H9 (cell line): ENCODE results near the gene ZCCHC4. TPM values are rescaled to one million over a fixed set of nuclear protein-coding genes. Genes with fewer than 3 reads are reported as not detected.

Experiments
- DNase-seq: peaks from one replicate; pipeline ENCODE4 v3.0.0-alpha.2; 2017
- H2AFZ ChIP-seq: one replicate; pipeline ENCODE4 v1.6.1; 2013; ENCODE audit warnings: mild to moderate bottlenecking, low read length, control low read depth, moderate library complexity
- H2AK5ac ChIP-seq: 2 replicates; pipeline ENCODE4 v1.6.1; 2013; ENCODE audit warnings: low read length, control low read depth, mixed read lengths; ENCODE audit not compliant: insufficient read length
- H2BK120ac ChIP-seq: one replicate; pipeline ENCODE4 v1.6.1; 2013; ENCODE audit warnings: low read depth, mild to moderate bottlenecking, low read length, control low read depth, inconsistent platforms; ENCODE audit not compliant: poor library complexity, severe bottlenecking
- H2BK12ac ChIP-seq: 2 replicates; pipeline ENCODE4 v1.6.1; 2013; ENCODE audit warnings: low read length, control low read depth, mixed read lengths, low read depth; ENCODE audit not compliant: insufficient read length
- H2BK15ac ChIP-seq: 2 replicates; pipeline ENCODE4 v1.6.1; 2013; ENCODE audit warnings: low read depth, low read length, control low read depth
- H2BK20ac ChIP-seq: one replicate; pipeline ENCODE4 v1.6.1; 2013; ENCODE audit warnings: low read depth, mild to moderate bottlenecking, low read length, control low read depth, inconsistent platforms; ENCODE audit not compliant: poor library complexity, severe bottlenecking
- H2BK5ac ChIP-seq: 2 replicates; pipeline ENCODE4 v1.6.1; 2013; ENCODE audit warnings: low read length, control low read depth, mixed read lengths; ENCODE audit not compliant: insufficient read length
- H3K14ac ChIP-seq: 2 replicates; pipeline ENCODE4 v1.6.1; 2013; ENCODE audit warnings: low read length, control low read depth; ENCODE audit not compliant: insufficient read depth
- H3K18ac ChIP-seq: 2 replicates; pipeline ENCODE4 v1.6.1; 2013; ENCODE audit warnings: low read depth, mild to moderate bottlenecking, mixed read lengths, low read length, control low read depth; ENCODE audit not compliant: insufficient read length
- H3K23ac ChIP-seq: 2 replicates; pipeline ENCODE4 v1.6.1; 2013; ENCODE audit warnings: low read length, control low read depth, mixed read lengths, low read depth; ENCODE audit not compliant: insufficient read length
- H3K23me2 ChIP-seq: 2 replicates; pipeline ENCODE4 v1.6.1; 2013; ENCODE audit warnings: low read depth, mild to moderate bottlenecking, mixed read lengths, low read length, control low read depth; ENCODE audit not compliant: insufficient read length, poor library complexity, severe bottlenecking
- H3K27ac ChIP-seq: 2 replicates; pipeline ENCODE4 v1.5.1; 2013; ENCODE audit warnings: low read length, control low read depth, mixed read lengths, low read depth; ENCODE audit not compliant: insufficient read length
- H3K27me3 ChIP-seq: 2 replicates; pipeline ENCODE4 v1.6.1; 2013; ENCODE audit warnings: low read length, control low read depth, inconsistent platforms; ENCODE audit not compliant: insufficient read depth
- H3K4ac ChIP-seq: 2 replicates; pipeline ENCODE4 v1.6.1; 2013; ENCODE audit warnings: low read depth, mild to moderate bottlenecking, control low read depth, inconsistent platforms, low read length, moderate library complexity
- H3K4me1 ChIP-seq: 2 replicates; pipeline ENCODE4 v1.6.1; 2013; ENCODE audit warnings: low read length, control low read depth, inconsistent platforms; ENCODE audit not compliant: insufficient read depth
- H3K4me2 ChIP-seq: 2 replicates; pipeline ENCODE4 v1.6.1; 2013; ENCODE audit warnings: low read length, control low read depth, mixed read lengths; ENCODE audit not compliant: insufficient read length, insufficient read depth
- H3K56ac ChIP-seq: 2 replicates; pipeline ENCODE4 v1.6.1; 2013; ENCODE audit warnings: low read depth, mild to moderate bottlenecking, mixed read lengths, low read length, control low read depth; ENCODE audit not compliant: insufficient read length
- H3K79me1 ChIP-seq: 2 replicates; pipeline ENCODE4 v1.6.1; 2013; ENCODE audit warnings: low read depth, mild to moderate bottlenecking, moderate library complexity, low read length, control low read depth, inconsistent platforms; ENCODE audit not compliant: insufficient read depth, poor library complexity, severe bottlenecking
- H3K79me2 ChIP-seq: 2 replicates; pipeline ENCODE4 v1.6.1; 2013; ENCODE audit warnings: low read length, control low read depth, inconsistent platforms; ENCODE audit not compliant: insufficient read depth
- H3K9ac ChIP-seq: 2 replicates; pipeline ENCODE4 v1.6.1; 2013; ENCODE audit warnings: low read length, control low read depth, mixed read lengths; ENCODE audit not compliant: insufficient read length; ENCODE audit errors: extremely low read depth
- H3K9me3 ChIP-seq: one replicate; pipeline ENCODE4 v1.6.1; 2013; ENCODE audit warnings: low read depth, low read length, inconsistent platforms; ENCODE audit not compliant: control insufficient read depth
- H3T11ph ChIP-seq: one replicate; pipeline ENCODE4 v1.6.1; 2013; ENCODE audit warnings: mild to moderate bottlenecking, low read length, control low read depth, inconsistent platforms
- H4K20me1 ChIP-seq: one replicate; pipeline ENCODE4 v1.6.1; 2013; ENCODE audit not compliant: control insufficient read depth, insufficient read length, insufficient read depth
- H4K5ac ChIP-seq: 2 replicates; pipeline ENCODE4 v1.6.1; 2013; ENCODE audit warnings: low read depth, mild to moderate bottlenecking, mixed read lengths, low read length, control low read depth; ENCODE audit not compliant: insufficient read length
- H4K8ac ChIP-seq: replicated peaks from 2 replicates; pipeline ENCODE4 v1.6.1; 2013; ENCODE audit warnings: low read length, control low read depth, mixed read lengths, low read depth; ENCODE audit not compliant: insufficient read length
- H4K91ac ChIP-seq: 2 replicates; pipeline ENCODE4 v1.6.1; 2013; ENCODE audit warnings: low read depth, mild to moderate bottlenecking, moderate library complexity, mixed read lengths, low read length, control low read depth; ENCODE audit not compliant: insufficient read length
- H3K27ac Mint-ChIP-seq, 3 experiments: 2 replicates in 2 of 3; 3 replicates in 1 of 3; pipeline ENCODE4 v1.8.0; 2020 to 2021; ENCODE audit warnings: mixed read lengths in 3 of 3, mild to moderate bottlenecking in 1 of 3, moderate library complexity in 1 of 3
- H3K27me3 Mint-ChIP-seq: 2 replicates; pipeline ENCODE4 v1.8.0; 2021; ENCODE audit warnings: low read depth, mild to moderate bottlenecking, moderate library complexity, mixed read lengths
- H3K36me3 Mint-ChIP-seq, 3 experiments: 2 replicates in 2 of 3; 3 replicates in 1 of 3; pipeline ENCODE4 v1.8.0; 2020 to 2021; ENCODE audit warnings: low read depth in 3 of 3, mixed read lengths in 3 of 3; ENCODE audit not compliant: insufficient read depth in 1 of 3
- H3K4me1 Mint-ChIP-seq, 2 experiments: 2 replicates each; pipeline ENCODE4 v1.8.0; 2020; ENCODE audit warnings: mixed read lengths in 2 of 2
- H3K4me3 Mint-ChIP-seq, 2 experiments: 2 replicates in 1 of 2; 3 replicates in 1 of 2; pipeline ENCODE4 v1.8.0; 2020 to 2021; ENCODE audit warnings: mild to moderate bottlenecking in 2 of 2, mixed read lengths in 2 of 2, moderate library complexity in 1 of 2
- H3K9me3 Mint-ChIP-seq, 2 experiments: 2 replicates in 1 of 2; 3 replicates in 1 of 2; pipeline ENCODE4 v1.8.0; 2020; ENCODE audit warnings: mild to moderate bottlenecking in 2 of 2, mixed read lengths in 2 of 2, moderate library complexity in 1 of 2
- WGBS: extraction: QIAGEN DNeasy Blood & Tissue Kit; methylation state at CpG from one replicate; pipeline ENCODE4 v1.1.7; 2013; ENCODE audit warnings: missing lambda C conversion rate, low lambda C conversion rate, mixed read lengths; ENCODE audit not compliant: insufficient read length; ENCODE audit errors: extremely low coverage; 5-methylcytosine and 5-hydroxymethylcytosine counted together
- total RNA-seq: library from RNA; stranded (reverse); gene quantifications from 2 replicates; pipeline ENCODE4 v1.2.1, GENCODE V29; 2021
- TF ChIP-seq, protein P1 (sequence below): fragments of 200-600 bp; sonication (generic); conservative IDR thresholded peaks from 3 replicates; pipeline ENCODE4 v1.8.0; 2021; ENCODE audit warnings: antibody characterized with exemption, mild to moderate bottlenecking

The ZCCHC4 gene
- total RNA-seq, 1 experiment from 2014 or later, result 6.8 TPM

DNA sequence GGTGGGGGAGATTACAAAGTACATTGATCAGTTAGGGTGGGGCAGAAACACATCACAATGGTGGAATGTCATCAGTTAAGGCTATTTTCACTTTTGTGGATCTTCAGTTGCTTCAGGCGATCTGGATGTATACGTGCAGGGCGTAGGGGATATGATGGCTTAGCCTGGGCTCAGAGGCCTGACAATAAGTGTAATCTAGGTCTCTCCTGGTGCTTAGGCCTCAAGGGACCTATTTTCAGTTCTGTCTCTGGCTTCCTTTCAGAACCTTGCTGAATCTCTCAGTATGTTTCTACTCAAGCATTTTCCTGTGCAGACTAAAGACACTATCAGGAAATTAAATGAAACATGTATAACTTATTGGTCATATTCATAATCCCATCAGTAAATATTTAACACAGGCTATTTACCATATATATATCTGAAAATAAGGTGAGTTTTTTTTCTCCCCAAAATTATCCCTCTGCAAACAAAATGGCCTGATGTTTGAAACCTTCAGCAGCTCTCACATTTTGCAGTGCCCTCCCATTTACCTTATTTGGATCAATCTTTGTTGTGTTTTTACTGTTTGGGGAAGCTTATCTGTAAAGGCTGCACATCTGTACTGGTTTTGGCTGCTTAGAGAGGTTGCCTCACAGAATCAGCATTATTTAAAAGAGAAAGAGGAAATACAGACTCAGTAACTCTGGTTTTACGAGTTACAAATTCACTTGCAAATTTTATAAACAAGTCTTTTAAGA is 2.3 kb upstream of the ZCCHC4 start:
- H3K79me1 ChIP-seq, result no peaks in the 10 kb centered on the region
- no peak overlapping the region for H2BK12ac ChIP-seq
- H3K27me3 ChIP-seq, result no peaks in the 10 kb centered on the region
- Mint-ChIP-seq H3K27me3 (peaks cover 3% of the 10 kb centered on the region), H3K4me1 (peaks cover 6 to 9% of the 10 kb centered on the region in 2 experiments), H3K27ac (no peak overlapping the region), H3K9me3 (peaks cover 0 to 4% of the 10 kb centered on the region in 2 experiments; a peak in 2 of 5 replicates), H3K36me3 (no peaks in the 10 kb centered on the region), H3K4me3 (no peak overlapping the region)
- no peak overlapping the region for H3K18ac ChIP-seq
- no peak overlapping the region for H2BK5ac ChIP-seq
- DNase-seq, result no peak
- no CpG with 5 or more reads among the region's 4 CpGs for WGBS
- no peak overlapping the region for H3T11ph ChIP-seq
- no peak overlapping the region for H3K27ac ChIP-seq
- no peak overlapping the region for H4K8ac ChIP-seq
- H3K4ac ChIP-seq, result no peak overlapping the region
- no peak overlapping the region for H4K5ac ChIP-seq
- H3K79me2 ChIP-seq, result no peaks in the 10 kb centered on the region
- no peak overlapping the region for H3K56ac ChIP-seq
- no peaks in the 10 kb centered on the region for H3K4me1 ChIP-seq
- H2AFZ ChIP-seq, result no peak overlapping the region
- H3K23ac ChIP-seq, result no peak overlapping the region
- no peaks in the 10 kb centered on the region for H3K9me3 ChIP-seq
- no peak overlapping the region for H3K9ac ChIP-seq
- no peak overlapping the region for H3K4me2 ChIP-seq
- H4K91ac ChIP-seq, result no peak overlapping the region
- H2BK20ac ChIP-seq, result no peak overlapping the region
- TF ChIP-seq, protein P1, sequence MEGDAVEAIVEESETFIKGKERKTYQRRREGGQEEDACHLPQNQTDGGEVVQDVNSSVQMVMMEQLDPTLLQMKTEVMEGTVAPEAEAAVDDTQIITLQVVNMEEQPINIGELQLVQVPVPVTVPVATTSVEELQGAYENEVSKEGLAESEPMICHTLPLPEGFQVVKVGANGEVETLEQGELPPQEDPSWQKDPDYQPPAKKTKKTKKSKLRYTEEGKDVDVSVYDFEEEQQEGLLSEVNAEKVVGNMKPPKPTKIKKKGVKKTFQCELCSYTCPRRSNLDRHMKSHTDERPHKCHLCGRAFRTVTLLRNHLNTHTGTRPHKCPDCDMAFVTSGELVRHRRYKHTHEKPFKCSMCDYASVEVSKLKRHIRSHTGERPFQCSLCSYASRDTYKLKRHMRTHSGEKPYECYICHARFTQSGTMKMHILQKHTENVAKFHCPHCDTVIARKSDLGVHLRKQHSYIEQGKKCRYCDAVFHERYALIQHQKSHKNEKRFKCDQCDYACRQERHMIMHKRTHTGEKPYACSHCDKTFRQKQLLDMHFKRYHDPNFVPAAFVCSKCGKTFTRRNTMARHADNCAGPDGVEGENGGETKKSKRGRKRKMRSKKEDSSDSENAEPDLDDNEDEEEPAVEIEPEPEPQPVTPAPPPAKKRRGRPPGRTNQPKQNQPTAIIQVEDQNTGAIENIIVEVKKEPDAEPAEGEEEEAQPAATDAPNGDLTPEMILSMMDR, result no peak
- H3K23me2 ChIP-seq, result no peaks in the 10 kb centered on the region
- no peak overlapping the region for H2AK5ac ChIP-seq
- H2BK15ac ChIP-seq, result no peak overlapping the region
- H2BK120ac ChIP-seq, result no peak overlapping the region
- H3K14ac ChIP-seq, result no peak overlapping the region
- no peaks in the 10 kb centered on the region for H4K20me1 ChIP-seq
